Breast epithelium (tissue), 4 donors: ENCODE data around the gene DIO2. TPM values are rescaled to one million over a fixed set of nuclear protein-coding genes. Genes with fewer than 3 reads are reported as not detected.

Experiments
- DNase-seq, 2 donors: peaks; one replicate each; pipeline ENCODE4 v3.0.0-alpha.2; 2019; ENCODE audit warnings: low spot score in 2 of 2
- H3K27ac ChIP-seq, 2 donors: fragments of 200-600 bp; sonication (generic) in 1 of 2; one replicate each; pipeline ENCODE4 v1.5.1; 2016 to 2019; ENCODE audit warnings: mild to moderate bottlenecking in 1 of 2
- H3K27me3 ChIP-seq, 2 donors: fragments of 200-600 bp; sonication (generic) in 1 of 2; one replicate each; pipeline versions ENCODE4 v1.5.1 to v1.6.0; 2017 to 2019; ENCODE audit warnings: control low read depth in 1 of 2, mild to moderate bottlenecking in 1 of 2
- H3K36me3 ChIP-seq: fragments of 200-600 bp; one replicate; pipeline ENCODE4 v1.5.1; 2019
- H3K4me1 ChIP-seq, 2 donors: fragments of 200-600 bp; sonication (generic); one replicate each; pipeline ENCODE4 v1.5.1; 2016 to 2019; ENCODE audit warnings: control low read depth in 1 of 2
- H3K4me3 ChIP-seq, 3 donors: fragments of 200-600 bp; sonication (generic); 1 replicate in 2 of 3; 2 replicates in 1 of 3; pipeline ENCODE4 v1.5.1; 2016 to 2019; ENCODE audit warnings: mild to moderate bottlenecking in 3 of 3, moderate library complexity in 2 of 3
- H3K9me3 ChIP-seq, 2 donors: fragments of 200-600 bp; sonication (generic) in 1 of 2; one replicate each; pipeline ENCODE4 v1.5.1; 2016 to 2019; ENCODE audit warnings: control low read depth in 1 of 2
- POLR2A ChIP-seq: fragments of 450-650 bp; IDR thresholded peaks from one replicate; pipeline ENCODE4 v1.6.1; 2016; ENCODE audit warnings: antibody characterized with exemption, mild to moderate bottlenecking, moderate library complexity
- POLR2AphosphoS5 ChIP-seq, 3 donors: sonication (generic); formaldehyde crosslinking; IDR thresholded peaks; one replicate each; pipeline ENCODE4 v1.6.1; 2017; ENCODE audit warnings: antibody characterized with exemption in 3 of 3
- intact Hi-C: fragments of 100-400 bp; cut with DNase I; formaldehyde crosslinking; loops from one replicate; pipeline ENCODE4 v1.15.1; 2023; ENCODE audit warnings: low total_unique reads
- total RNA-seq, 3 donors: library from RNA; depleted of rRNA; stranded (reverse); fragments of >200 nt; gene quantifications; one replicate each; pipeline ENCODE4 v1.1.0, GENCODE V29; 2016
- TF ChIP-seq, protein P1 (sequence below), 3 donors: fragments of 450-650 bp; IDR thresholded peaks; one replicate each; pipeline ENCODE4 v1.5.1; 2016 to 2017; ENCODE audit warnings: antibody characterized with exemption in 3 of 3, mild to moderate bottlenecking in 3 of 3, moderate library complexity in 3 of 3

DIO2 gene
- total RNA-seq, 3 donors from 2014 or later = 2.2 to 2.6 (median 2.3) TPM

DNA sequence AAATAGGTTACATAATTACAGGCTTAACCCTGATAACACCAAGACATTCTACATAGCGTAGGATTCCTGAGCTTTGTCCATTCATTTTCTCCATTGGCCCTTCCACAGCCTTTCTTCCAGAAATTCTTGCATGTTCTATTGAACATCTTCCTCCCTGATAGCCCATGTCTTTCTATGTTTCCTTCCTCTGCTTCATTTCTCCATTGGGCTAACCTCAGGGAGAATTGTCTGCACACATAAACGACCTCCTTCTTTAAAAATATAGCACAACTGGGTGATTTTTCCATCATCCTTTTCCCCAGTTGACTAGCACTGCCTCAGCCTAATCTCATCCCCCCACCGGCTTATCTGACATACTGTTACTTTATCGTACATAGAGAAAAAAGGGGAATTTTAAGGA, 11.2 kb downstream of the DIO2 start:
- TF ChIP-seq POLR2A (no peak), POLR2AphosphoS5 (IDR thresholded peaks at IDR 0.05) (no peak)
- TF ChIP-seq, protein P1, sequence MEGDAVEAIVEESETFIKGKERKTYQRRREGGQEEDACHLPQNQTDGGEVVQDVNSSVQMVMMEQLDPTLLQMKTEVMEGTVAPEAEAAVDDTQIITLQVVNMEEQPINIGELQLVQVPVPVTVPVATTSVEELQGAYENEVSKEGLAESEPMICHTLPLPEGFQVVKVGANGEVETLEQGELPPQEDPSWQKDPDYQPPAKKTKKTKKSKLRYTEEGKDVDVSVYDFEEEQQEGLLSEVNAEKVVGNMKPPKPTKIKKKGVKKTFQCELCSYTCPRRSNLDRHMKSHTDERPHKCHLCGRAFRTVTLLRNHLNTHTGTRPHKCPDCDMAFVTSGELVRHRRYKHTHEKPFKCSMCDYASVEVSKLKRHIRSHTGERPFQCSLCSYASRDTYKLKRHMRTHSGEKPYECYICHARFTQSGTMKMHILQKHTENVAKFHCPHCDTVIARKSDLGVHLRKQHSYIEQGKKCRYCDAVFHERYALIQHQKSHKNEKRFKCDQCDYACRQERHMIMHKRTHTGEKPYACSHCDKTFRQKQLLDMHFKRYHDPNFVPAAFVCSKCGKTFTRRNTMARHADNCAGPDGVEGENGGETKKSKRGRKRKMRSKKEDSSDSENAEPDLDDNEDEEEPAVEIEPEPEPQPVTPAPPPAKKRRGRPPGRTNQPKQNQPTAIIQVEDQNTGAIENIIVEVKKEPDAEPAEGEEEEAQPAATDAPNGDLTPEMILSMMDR (IDR thresholded peaks at IDR 0.05) = no peak
- H3K27me3 ChIP-seq = no peaks in the 10 kb centered on the region
- H3K4me1 ChIP-seq = no peaks in the 10 kb centered on the region
- no peaks in the 10 kb centered on the region for H3K9me3 ChIP-seq
- DNase-seq = no peak
- H3K27ac ChIP-seq = no peak overlapping the region
- H3K36me3 ChIP-seq = no peaks in the 10 kb centered on the region
- no peak overlapping the region for H3K4me3 ChIP-seq
- intact Hi-C loops = no loop called here

DNA sequence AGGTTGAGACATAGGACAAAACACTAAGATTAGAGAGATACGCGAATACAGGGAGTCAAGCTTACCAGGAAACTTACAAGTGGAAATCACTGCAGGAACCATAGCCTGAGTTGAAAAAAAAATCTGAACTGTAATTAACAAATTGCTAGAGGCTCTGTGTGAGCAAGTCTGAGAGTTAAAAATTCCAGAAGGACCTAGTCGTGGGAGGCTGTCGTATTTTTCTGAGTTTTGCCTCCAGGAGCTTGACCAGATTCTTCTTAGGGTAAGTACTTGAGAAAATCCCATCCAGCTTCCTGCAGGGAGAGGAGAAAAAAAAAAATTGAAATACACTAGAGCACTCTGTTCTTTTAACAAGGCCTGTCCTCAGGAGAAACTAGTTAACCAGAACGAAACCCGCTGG, 22.7 kb downstream of the DIO2 start:
- H3K27ac ChIP-seq = no peak overlapping the region
- no peaks in the 10 kb centered on the region for H3K9me3 ChIP-seq
- TF ChIP-seq POLR2A = no peak
- no peak for TF ChIP-seq POLR2AphosphoS5 (IDR thresholded peaks at IDR 0.05)
- TF ChIP-seq, protein P1 (IDR thresholded peaks at IDR 0.05) = no peak
- no peaks in the 10 kb centered on the region for H3K4me1 ChIP-seq
- no peak overlapping the region for H3K4me3 ChIP-seq
- H3K27me3 ChIP-seq = no peaks in the 10 kb centered on the region
- intact Hi-C loops = no loop called here
- no peaks in the 10 kb centered on the region for H3K36me3 ChIP-seq
- DNase-seq = no peak

DNA sequence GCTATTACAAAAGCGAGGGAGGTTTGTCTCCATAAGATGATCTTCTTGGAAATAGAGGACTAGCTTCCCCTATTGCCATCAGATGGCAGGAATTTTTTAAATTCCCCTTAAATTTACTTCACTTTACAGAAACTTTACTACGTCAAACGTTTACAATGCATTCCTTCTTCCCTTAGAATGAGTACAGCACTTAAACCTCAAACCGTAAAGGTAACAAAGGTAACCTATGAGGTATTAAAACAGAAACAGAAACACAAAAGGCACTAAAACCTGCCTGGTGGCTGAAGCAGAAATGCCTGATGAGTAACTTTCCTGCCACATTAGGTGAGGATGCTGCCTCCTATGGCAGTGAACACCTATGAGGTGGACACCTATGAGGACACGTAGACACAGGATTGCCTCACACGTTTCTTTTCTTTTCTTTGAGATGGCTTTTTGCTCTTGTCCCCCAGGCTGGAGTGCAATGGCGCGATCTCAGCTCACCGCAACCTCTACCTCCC, 25.0 kb downstream of the DIO2 start:
- no peak overlapping the region for H3K27ac ChIP-seq
- no peaks in the 10 kb centered on the region for H3K9me3 ChIP-seq
- TF ChIP-seq, protein P1 (IDR thresholded peaks at IDR 0.05) = no peak
- no peak for TF ChIP-seq POLR2AphosphoS5 (IDR thresholded peaks at IDR 0.05)
- TF ChIP-seq POLR2A = no peak
- no peak overlapping the region for H3K4me3 ChIP-seq
- no peaks in the 10 kb centered on the region for H3K36me3 ChIP-seq
- H3K27me3 ChIP-seq = no peaks in the 10 kb centered on the region
- no peaks in the 10 kb centered on the region for H3K4me1 ChIP-seq
- intact Hi-C loops = no loop called here
- no peak for DNase-seq

DNA sequence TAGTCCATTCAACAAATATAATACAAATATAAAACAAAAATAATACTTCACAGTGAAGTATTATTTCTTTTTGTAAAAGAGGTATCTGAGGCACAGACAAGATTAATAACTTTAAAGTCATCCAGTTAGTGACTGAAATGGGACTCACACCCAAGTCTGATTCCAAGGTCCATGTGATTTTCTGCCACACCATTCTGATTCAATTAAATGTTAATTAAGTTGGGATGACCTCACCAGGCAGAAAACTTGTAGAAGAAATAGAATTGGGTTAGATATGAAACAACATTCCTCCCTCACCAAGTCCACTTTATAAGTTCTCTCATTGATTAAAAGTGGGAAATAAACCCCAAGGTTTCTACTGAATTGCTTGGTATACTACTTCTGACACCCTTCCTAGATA, 34.4 kb downstream of the DIO2 start:
- TF ChIP-seq POLR2A (no peak), POLR2AphosphoS5 (IDR thresholded peaks at IDR 0.05) (no peak)
- TF ChIP-seq, protein P1 (IDR thresholded peaks at IDR 0.05) = no peak
- H3K4me1 ChIP-seq = no peaks in the 10 kb centered on the region
- no peaks in the 10 kb centered on the region for H3K27me3 ChIP-seq
- H3K9me3 ChIP-seq = no peaks in the 10 kb centered on the region
- no peaks in the 10 kb centered on the region for H3K36me3 ChIP-seq
- intact Hi-C loops = no loop called here
- DNase-seq = no peak
- H3K4me3 ChIP-seq = no peak overlapping the region
- H3K27ac ChIP-seq = no peak overlapping the region

DNA sequence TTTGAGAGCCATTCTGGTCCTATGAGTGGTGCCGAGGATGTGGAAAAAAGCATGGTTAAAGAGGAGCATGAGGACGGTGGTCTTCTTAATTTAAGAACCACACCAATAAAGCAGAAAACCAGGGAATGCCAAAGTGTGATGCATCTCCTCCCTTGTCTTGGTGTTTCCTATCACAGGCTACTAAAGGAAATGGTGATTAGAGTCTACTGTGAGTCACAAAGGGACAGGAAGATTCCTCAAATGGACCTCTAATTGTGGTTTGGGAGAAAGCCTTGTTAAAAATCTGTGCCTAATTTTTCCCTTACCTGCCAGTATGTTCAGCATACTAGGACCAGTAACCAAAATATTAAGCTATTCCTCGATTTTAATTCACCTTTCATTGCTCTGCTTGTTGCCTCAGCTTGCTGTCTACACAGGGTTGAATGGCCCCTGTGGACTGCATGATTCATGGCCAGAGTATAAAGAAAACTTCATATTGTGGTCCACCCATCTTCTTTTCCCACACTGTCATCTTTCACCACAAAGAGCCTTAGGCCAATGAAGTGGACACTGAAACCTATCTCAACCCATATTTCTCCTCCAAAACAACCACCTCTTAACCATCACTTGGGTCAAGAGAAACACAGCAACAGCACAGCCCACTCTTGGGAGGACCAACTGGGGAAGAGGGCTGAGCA, 38.8 kb downstream of the DIO2 start:
- TF ChIP-seq POLR2A = no peak
- TF ChIP-seq, protein P1 (IDR thresholded peaks at IDR 0.05) = no peak
- TF ChIP-seq POLR2AphosphoS5 (IDR thresholded peaks at IDR 0.05) = no peak
- H3K27me3 ChIP-seq = no peaks in the 10 kb centered on the region

More for the DNA sequence above, 38.8 kb downstream of the DIO2 start:
- Histone ChIP-seq H3K27ac (no peak overlapping the region), H3K36me3 (no peaks in the 10 kb centered on the region), H3K4me3 (no peak overlapping the region), H3K4me1 (no peaks in the 10 kb centered on the region), H3K9me3 (no peaks in the 10 kb centered on the region)
- DNase-seq = no peak
- intact Hi-C loops = no loop called here
